WI38 (cell line): ENCODE measurements around the gene ROBO4.
A peak's percentile ranks its signal among the peaks of the same experiment; 100 is the strongest.

Experiments
- H3K4me3 ChIP-seq: 2 replicates; pipeline ENCODE4 v1.5.1; 2011; ENCODE audit warnings: low read depth, mild to moderate bottlenecking, control low read depth, low read length
- CTCF ChIP-seq: IDR thresholded peaks from 2 replicates; pipeline ENCODE4 v1.5.1; 2012; ENCODE audit warnings: low read depth, mild to moderate bottlenecking, control low read depth, low read length

Gene ROBO4

DNA sequence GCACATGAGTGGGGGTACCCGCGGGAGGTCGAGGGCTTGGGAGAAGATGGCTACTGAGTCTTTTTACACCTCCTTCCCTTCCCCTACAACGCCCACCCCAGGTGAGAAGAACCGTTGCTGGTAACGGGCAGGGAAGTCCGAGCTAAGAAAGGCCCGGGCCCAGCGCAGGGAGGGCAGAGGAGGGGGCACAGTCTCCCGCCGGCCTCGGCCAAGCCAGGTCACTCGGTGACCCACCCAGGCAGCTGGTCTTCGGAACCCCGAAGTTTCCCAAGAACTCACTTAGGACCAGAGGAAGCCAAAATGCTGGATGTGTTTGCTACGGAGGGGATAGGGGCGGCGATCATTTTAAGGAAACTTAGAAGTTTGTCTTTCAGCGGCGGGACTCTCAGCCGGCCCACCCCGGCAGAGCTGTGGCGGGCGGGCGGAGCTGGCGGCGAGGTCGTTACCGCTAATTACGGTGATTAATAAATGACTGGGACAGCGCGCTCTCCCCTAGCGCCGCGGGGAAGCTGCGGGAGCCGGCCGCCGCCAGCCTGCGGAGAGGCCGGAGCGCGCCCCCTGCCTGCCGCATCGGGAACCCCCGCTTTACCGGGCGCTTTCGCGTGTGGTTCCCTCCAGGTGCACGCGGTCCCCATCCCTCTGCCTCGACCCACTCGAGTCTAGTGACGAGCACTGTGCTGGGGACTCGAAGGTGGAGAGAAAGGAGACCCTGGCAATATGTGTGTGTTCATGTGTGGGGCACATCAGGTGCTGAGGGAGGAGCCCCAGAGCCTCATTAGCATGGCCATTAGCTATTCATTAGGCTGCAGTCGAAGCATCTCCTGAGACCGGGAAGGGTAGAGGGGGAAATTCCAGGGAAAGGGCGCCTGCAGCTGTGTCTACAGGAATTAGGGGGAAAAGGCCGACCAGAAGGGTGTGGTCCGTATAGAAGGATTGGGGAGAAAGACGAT, 31.5 kb downstream of the ROBO4 start:
- H3K4me3 ChIP-seq: peak overlapping the region; percentile 45
- peak; percentile 80 for TF ChIP-seq CTCF

DNA sequence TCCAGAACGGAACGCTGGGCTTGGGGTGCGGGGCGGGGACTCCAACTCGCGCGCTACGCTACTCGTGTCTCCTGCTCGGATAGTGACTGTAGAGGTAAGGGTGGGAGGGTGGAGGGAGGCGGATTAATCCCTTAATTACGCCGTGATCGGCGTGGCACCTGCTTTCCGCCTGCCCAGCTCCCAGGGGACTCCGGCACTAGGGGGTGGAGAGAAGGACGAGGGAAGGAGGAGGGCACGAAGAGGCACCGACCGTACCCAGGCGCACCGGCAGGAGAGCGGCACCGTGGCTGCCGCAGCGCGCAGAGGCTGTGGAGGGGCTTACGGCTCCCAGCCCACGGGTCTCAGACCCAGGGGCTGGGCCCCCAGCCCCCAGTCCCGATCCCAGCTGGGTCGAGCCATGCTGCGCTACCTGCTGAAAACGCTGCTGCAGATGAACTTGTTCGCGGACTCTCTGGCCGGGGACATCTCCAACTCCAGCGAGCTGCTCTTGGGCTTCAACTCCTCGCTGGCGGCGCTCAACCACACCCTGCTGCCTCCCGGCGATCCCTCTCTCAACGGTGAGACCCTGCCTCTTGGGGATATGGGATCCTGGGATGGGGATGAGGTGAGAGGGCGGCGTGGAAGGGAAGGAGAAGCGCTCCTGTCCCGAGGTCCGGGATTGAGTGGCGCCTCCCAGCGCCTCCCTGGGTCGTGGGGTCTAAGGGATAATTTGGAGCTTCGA, 32.3 kb downstream of the ROBO4 start, which contains the start of gene ROBO3:
ROBO3 (plus strand) TSS at position 252 of the 721 bp plus-strand sequence; CDS start at position 398, 146 bp downstream.
- no peak for TF ChIP-seq CTCF
- peak within 1 kb of the TSS; percentile 45 for H3K4me3 ChIP-seq

- no peak for TF ChIP-seq CTCF
- H3K4me3 ChIP-seq: no peak overlapping the region
Observed at GRCh38 chr11:124864892-124865180, 32.8 kb downstream of the ROBO4 start.

DNA sequence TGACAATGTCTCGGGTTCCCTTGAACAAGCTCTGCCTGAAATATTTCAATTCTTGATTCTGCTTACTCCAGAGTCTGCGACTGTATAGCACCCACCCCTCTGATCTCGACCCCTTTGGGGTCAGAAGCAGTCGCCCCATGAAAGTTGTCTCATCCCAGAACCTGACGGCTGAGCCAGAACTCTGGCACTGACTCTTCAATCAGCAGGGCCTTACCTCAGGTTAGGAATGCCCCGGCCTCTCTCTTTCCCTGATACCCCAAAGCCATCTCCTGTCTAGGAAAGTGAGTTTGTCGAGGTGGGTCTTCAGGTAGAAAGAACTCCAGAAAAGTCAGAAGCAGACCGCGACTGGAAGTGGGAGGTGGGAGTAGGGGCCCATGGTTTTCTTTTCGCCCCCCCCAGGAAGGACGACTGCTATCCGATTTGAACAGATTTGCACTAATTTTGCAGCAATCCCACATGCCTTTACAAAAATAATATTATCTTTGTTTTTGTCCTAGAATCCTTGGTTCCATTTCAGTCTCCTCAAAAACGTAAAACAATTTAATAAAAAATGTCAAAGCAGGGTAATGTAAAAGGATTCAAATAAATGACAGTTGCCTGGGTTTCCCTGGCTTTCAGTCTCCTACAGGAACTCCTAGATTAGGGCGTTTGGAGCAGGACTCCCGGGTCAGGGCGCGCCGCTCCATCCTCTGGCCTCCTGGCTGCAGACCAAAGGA, 33.3 kb downstream of the ROBO4 start:
- H3K4me3 ChIP-seq: no peak overlapping the region
- no peak for TF ChIP-seq CTCF

- no peak for TF ChIP-seq CTCF
Observed at GRCh38 chr11:124863826-124864165, 33.9 kb downstream of the ROBO4 start.

GRCh38 chr11:124863137-124863825, 34.4 kb downstream of the ROBO4 start:
- no peak for TF ChIP-seq CTCF
- peak overlapping the region; percentile 8 for H3K4me3 ChIP-seq

More at GRCh38 chr11:124863826-124864165, 33.9 kb downstream of the ROBO4 start:
- no peak overlapping the region for H3K4me3 ChIP-seq
